ENCODE data around the gene PIGR. TPM values are rescaled to one million over a fixed set of nuclear protein-coding genes. Genes with fewer than 3 reads are reported as not detected.

The PIGR gene
- total RNA-seq, 1 donor = not detected

GRCh38 chr1:206912445-206913095, 33.7 kb downstream of the PIGR start:
- DNase-seq (ENCODE audit: low read depth in 2 of 3, low spot score in 2 of 3) = peak; percentile 52 to 87 (median 67)

GRCh38 chr1:206911064-206911663, 35.1 kb downstream of the PIGR start:
- DNase-seq (ENCODE audit: low read depth in 2 of 3, low spot score in 2 of 3) = peak in 2 of 3 donors; percentile 55 to 65

- DNase-seq (ENCODE audit: low read depth in 2 of 3, low spot score in 2 of 3) = no peak
Observed at GRCh38 chr1:206909883-206910318, 36.4 kb downstream of the PIGR start.

DNA sequence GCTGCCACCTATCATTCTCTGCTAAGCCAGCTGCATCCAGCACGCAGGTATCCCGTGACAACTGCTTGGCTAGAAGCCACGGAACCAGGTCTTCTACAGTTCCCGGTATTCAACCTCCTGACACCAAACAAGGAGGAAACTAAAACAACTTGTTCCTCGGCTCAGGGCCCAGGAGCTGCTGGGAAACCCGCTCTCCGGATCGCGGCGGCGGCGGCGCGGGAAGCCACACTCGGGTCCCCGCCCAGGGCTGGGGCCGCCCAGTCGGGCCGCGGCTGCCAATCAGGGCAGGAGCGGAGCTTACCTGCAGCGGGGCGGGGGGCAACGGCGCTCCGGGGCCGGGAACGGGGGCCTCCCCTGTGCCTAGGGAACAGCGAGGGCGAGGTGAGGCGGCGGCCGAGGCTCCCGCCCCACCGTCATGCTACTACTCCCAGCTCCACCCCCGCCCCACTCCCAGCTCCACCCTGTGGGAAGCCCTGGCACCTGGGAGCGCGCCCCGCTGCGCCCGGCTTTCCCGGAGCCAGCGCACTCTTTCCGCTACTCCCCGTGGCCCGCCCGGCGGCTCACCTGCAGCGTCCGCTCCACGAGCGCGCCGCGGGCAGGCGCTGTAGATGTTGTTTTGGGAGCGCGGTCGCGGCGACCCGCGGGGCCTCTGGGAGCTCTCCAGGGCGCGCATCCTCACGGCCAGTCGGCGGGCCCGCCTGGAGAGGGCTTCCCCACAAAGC, 36.9 kb downstream of the PIGR start:
- DNase-seq (ENCODE audit: low read depth in 2 of 3, low spot score in 2 of 3) = peak in 1 of 3 donors; percentile 43

GRCh38 chr1:206908038-206908437, 38.2 kb downstream of the PIGR start:
- DNase-seq (ENCODE audit: low read depth in 2 of 3, low spot score in 2 of 3) = no peak

GRCh38 chr1:206907304-206907991, 38.8 kb downstream of the PIGR start:
- DNase-seq (ENCODE audit: low read depth in 2 of 3, low spot score in 2 of 3) = no peak

GRCh38 chr1:206905295-206906164, 40.7 kb downstream of the PIGR start:
- no peak for DNase-seq (ENCODE audit: low read depth in 2 of 3, low spot score in 2 of 3)

GRCh38 chr1:206904423-206905142, 41.7 kb downstream of the PIGR start:
- DNase-seq (ENCODE audit: low read depth in 2 of 3, low spot score in 2 of 3) = no peak

DNA sequence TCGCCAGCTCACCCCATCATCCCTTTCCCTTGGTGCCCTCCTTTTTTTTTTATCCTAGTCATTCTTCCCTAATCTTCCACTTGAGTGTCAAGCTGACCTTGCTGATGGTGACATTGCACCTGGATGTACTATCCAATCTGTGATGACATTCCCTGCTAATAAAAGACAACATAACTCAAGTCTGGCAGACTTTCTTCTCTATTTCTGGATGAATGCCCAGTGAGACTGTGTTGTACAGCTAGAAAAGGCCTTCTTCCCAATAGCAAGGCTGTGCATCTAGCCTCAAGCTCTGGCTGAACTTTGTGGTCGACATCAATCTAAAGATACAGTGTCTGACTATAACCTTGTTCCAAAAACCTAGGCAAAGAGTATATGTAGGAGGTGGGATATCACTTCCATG, 42.6 kb downstream of the PIGR start:
- no peak for DNase-seq (ENCODE audit: low read depth in 2 of 3, low spot score in 2 of 3)

DNA sequence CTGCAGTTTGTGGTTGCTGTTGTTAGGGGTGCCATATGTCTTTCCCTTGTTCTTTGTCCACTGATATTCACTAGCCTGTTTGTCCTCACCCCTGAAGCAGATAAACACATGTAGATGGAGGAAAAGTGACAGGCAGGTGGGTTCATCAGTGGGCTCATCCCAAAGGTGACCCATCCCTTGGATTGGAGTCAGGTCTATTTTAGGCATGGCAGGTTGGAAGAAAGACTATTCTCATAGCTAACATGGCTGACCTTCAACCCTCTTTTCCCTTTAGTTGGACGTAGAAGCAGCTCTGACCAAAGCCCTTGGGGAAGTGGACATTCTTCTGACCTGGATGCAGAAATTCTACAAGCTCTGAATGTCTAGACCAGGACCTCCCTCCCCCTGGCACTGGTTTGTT, 43.6 kb downstream of the PIGR start:
- DNase-seq (ENCODE audit: low read depth in 2 of 3, low spot score in 2 of 3) = no peak

- DNase-seq (ENCODE audit: low read depth in 2 of 3, low spot score in 2 of 3) = no peak
Observed at GRCh38 chr1:206901944-206902343, 44.3 kb downstream of the PIGR start.

DNA sequence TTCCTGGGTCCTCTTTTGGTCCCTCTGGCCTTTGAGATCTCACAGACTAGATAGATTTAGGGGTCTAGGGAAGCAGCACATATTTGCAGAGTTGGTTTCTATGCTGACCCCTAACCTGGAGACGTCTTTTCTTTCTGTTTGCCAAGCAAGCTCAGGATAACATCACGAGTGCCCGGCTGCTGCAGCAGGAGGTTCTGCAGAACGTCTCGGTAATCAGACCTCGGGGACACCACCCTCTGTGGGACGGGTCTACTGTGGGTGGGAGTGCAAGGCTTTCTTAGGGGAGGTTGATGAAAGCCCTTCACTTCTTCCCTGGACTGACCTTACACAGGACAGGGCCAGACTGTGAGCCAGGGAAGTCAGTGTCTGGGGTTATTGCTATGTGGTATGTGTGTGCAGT, 46.1 kb downstream of the PIGR start:
- DNase-seq (ENCODE audit: low read depth in 2 of 3, low spot score in 2 of 3) = no peak

DNA sequence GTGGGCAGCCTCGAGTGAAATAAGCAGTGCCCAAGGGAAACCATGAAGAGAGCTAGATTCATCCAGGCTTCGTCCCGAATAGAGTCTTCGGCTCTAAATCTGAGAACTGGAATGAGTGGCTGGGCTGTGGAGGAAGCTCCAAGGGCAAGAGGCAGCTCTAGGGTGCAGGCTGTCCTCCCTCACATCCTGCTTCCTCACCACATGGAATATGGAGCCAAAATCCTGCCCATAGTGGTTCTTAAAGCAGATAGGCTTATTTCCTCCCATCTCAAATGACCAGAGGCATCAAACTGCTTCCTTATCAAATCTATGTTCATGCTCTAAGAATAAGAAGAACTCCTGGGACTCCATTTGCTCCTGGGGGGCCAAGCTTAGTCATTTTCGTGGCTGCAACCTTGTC, 46.5 kb downstream of the PIGR start:
- no peak for DNase-seq (ENCODE audit: low read depth in 2 of 3, low spot score in 2 of 3)

DNA sequence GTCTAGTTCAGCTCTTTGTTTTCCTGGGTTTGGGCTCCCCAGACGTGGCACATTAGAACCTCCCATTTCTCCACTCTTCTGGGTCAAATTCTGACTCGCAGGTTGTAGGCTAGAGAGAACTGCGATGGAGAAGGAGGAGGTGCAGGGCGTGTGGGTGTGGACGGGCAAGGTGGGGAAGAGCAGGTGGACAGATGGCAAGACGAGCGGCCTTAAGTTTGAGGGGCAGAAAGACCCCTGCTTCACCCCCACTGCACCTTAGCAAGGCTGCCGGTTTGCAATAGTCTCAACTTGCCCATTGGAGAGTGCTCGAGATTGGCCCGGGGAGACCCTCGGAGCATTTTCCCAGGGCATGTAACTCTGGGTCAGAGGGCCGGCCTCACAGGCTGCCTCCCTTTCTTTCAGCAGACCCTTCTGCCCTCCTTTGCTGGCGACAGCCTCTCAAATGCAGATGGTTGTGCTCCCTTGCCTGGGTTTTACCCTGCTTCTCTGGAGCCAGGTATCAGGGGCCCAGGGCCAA, 47.3 kb downstream of the PIGR start:
- DNase-seq (ENCODE audit: low read depth in 2 of 3, low spot score in 2 of 3) = no peak

DNA sequence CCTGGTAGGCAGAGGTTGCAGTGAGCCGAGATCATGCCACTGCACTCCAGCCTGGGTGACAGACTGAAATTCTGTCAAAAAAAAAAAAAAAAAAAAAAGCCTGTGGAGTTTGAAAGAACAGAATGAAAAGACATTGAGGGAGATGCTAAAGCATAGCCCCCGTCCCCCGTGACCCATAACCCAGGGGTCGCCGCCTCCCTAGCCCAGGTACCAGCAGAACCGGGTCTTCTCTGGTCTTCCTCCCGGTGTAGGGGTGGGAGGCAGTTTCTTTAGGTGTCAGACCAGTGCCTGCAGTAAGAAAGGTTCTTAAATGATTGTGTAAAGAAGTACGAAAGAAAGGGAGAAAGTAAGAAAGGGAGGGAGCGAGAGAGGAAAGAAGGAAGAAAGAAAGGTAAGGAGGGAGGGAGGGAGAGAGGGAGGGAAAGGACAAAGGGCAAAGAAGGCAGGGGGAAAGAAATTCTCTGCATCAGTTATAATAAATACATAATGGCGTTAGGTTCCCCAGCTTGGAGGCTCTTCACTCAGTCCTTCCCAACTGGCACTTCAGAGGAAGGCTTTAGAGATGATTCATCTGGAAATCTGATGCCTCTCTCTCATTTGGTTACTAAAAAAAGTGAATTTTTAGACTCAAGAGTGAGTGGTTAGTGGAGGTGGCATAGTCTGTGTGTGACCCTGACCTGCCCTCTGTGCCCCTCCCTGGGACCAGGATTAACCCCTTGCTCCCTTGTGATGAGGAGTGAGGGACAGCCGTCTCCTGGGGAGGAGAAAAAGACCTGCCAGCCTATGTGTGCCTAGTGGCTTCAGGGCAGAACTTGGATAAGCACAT, 48.0 kb downstream of the PIGR start:
- no peak for DNase-seq (ENCODE audit: low read depth in 2 of 3, low spot score in 2 of 3)

GRCh38 chr1:206897175-206897574, 49.1 kb downstream of the PIGR start, which contains the start of gene IL24:
IL24 (plus strand) TSS chr1:206897443; CDS start chr1:206897833, 390 bp downstream.
- no peak for DNase-seq (ENCODE audit: low read depth in 2 of 3, low spot score in 2 of 3)

- no peak for DNase-seq (ENCODE audit: low read depth in 2 of 3, low spot score in 2 of 3)
Observed at GRCh38 chr1:206896261-206896660, 50.0 kb downstream of the PIGR start.

DNA sequence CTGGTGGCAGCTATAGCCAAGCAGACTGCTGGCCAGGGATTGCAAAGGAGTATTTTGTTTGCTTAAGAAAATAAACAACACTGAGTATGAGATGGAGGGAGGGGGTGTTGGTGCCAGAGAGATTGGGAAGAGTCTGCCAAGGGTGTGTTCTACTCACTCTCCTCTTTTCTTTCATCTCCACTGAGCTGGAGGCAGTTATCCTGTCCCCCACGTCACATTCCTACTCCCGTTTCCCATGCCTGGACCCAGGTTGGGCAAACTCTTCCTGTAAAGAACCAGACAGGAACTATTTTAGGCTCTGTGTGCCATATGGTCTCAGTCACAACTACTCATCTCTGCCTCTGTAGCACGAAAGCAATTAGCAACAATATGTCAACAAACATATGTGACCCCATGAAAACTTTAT, 50.4 kb downstream of the PIGR start:
- no peak for DNase-seq (ENCODE audit: low read depth in 2 of 3, low spot score in 2 of 3)

DNA sequence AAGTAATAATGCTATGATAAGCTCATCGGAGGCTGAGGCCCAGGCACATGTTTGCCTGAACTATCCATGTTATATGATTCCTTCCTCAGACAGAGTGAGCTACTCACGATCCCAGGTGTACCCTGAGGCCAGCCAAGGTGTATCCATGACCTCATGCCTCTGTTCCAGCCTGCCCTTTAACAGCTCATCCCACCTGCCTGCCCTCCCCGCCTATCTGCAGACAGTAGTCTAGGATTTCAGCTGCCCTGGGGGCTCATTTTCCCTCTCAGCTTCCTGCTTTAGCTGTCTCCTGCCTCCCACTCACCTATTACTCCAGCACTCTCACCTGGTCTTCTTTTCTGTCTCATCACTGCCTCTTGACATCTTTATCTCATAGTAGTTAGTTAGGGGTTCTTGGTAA, 50.9 kb downstream of the PIGR start:
- DNase-seq (ENCODE audit: low read depth in 2 of 3, low spot score in 2 of 3) = no peak

All from hematopoietic multipotent progenitor cell (in vitro differentiated cells).